Caco-2 (cell line): Measurements from ENCODE around the gene OR7C1. TPM values are rescaled to one million over a fixed set of nuclear protein-coding genes. Genes with fewer than 3 reads are reported as not detected.

Experiments
- BruUV-seq: library from RNA; stranded (reverse); fragments of 400-500 nt; replicated peaks from 2 replicates; lab custom pipeline; 2021; lab: Mats Ljungman, UMichigan
- CTCF ChIA-PET: fragments of 300-600 bp; sonication (Branson Sonifier 250); formaldehyde crosslinking; loops from one replicate; lab custom pipeline; 2022; ENCODE audit warnings: antibody characterized with exemption; lab: Charles Lee
- POLR2A ChIA-PET: fragments of 300-600 bp; sonication (Branson Sonifier 250); formaldehyde crosslinking; loops from one replicate; lab custom pipeline; 2022; ENCODE audit warnings: antibody characterized with exemption; lab: Charles Lee
- DNase-seq, 2 experiments: peaks; one replicate each; pipeline versions ENCODE4 v3.0.0 to v3.0.0-alpha.2; 2020 to 2022
- H3K27me3 ChIP-seq: replicated peaks from 2 replicates; pipeline ENCODE4 v1.6.0; 2011; ENCODE audit warnings: low read length; ENCODE audit not compliant: control insufficient read depth, insufficient read depth
- H3K36me3 ChIP-seq: 2 replicates; pipeline ENCODE4 v1.5.1; 2011; ENCODE audit warnings: low read length; ENCODE audit not compliant: control insufficient read depth, insufficient read depth
- H3K4me1 ChIP-seq: fragments of 250-450 bp; sonication (Bioruptor Pico); 2 replicates; pipeline ENCODE4 v1.5.1; 2020; ENCODE audit warnings: mild to moderate bottlenecking
- H3K4me3 ChIP-seq: 2 replicates; pipeline ENCODE4 v1.5.1; 2011; ENCODE audit warnings: low read depth, mild to moderate bottlenecking, control low read depth, low read length
- H3K9me3 ChIP-seq: fragments of 250-450 bp; sonication (Bioruptor Pico); 2 replicates; pipeline ENCODE4 v1.5.1; 2020; ENCODE audit warnings: mild to moderate bottlenecking, moderate library complexity
- H3K27ac Mint-ChIP-seq: one replicate; pipeline ENCODE4 v1.8.0; 2022; ENCODE audit warnings: mixed read lengths; ENCODE audit not compliant: unreplicated experiment
- H3K27me3 Mint-ChIP-seq: one replicate; pipeline ENCODE4 v1.8.0; 2022; ENCODE audit warnings: mixed read lengths; ENCODE audit not compliant: insufficient read depth, unreplicated experiment
- H3K36me3 Mint-ChIP-seq: one replicate; pipeline ENCODE4 v1.8.0; 2022; ENCODE audit warnings: mild to moderate bottlenecking, mixed read lengths; ENCODE audit not compliant: insufficient read depth, unreplicated experiment
- H3K4me1 Mint-ChIP-seq: one replicate; pipeline ENCODE4 v1.8.0; 2022; ENCODE audit warnings: low read depth, mixed read lengths; ENCODE audit not compliant: unreplicated experiment
- H3K4me3 Mint-ChIP-seq: one replicate; pipeline ENCODE4 v1.8.0; 2022; ENCODE audit warnings: mild to moderate bottlenecking, moderate library complexity, mixed read lengths; ENCODE audit not compliant: unreplicated experiment
- H3K9me3 Mint-ChIP-seq: one replicate; pipeline ENCODE4 v1.8.0; 2022; ENCODE audit warnings: mixed read lengths; ENCODE audit not compliant: unreplicated experiment
- CTCF ChIP-seq, 2 experiments: fragments of 200-600 bp in 1 of 2; IDR thresholded peaks; 1 replicate in 1 of 2; 2 replicates in 1 of 2; pipeline versions ENCODE4 v1.5.1 to v1.8.0; 2011 to 2022; ENCODE audit warnings: antibody characterized with exemption in 1 of 2, control low read depth in 1 of 2, inconsistent platforms in 1 of 2, low read depth in 1 of 2, low read length in 1 of 2, mild to moderate bottlenecking in 1 of 2, moderate library complexity in 1 of 2; ENCODE audit not compliant: insufficient read depth in 1 of 2, severe bottlenecking in 1 of 2, unreplicated experiment in 1 of 2
- intact Hi-C: fragments of 100-400 bp; cut with micrococcal nuclease; formaldehyde crosslinking; loops from one replicate; pipeline ENCODE4 v1.10.0; 2022; ENCODE audit not compliant: unreplicated experiment
- total RNA-seq: library from RNA; stranded (reverse); gene quantifications from 2 replicates; pipeline ENCODE4 v1.2.3, GENCODE V29; 2022

The OR7C1 gene
- total RNA-seq, 1 experiment from 2014 or later, result not detected

GRCh38 chr19:14817052-14817451 lies 17.9 kb downstream of the OR7C1 start:
- no peak overlapping the region for H3K27ac Mint-ChIP-seq
- no TSS peak for BruUV-seq
- H3K4me1 Mint-ChIP-seq, result no peaks in the 10 kb centered on the region
- Histone ChIP-seq H3K36me3 (no peaks in the 10 kb centered on the region), H3K9me3 (no peaks in the 10 kb centered on the region), H3K27me3 (no peaks in the 10 kb centered on the region), H3K4me3 (no peak overlapping the region), H3K4me1 (no peaks in the 10 kb centered on the region)
- no peaks in the 10 kb centered on the region for H3K9me3 Mint-ChIP-seq
- ChIA-PET CTCF (no interaction called here), POLR2A (no interaction called here)
- intact Hi-C loops, result no loop called here
- no peaks in the 10 kb centered on the region for H3K36me3 Mint-ChIP-seq
- no peak overlapping the region for H3K4me3 Mint-ChIP-seq
- peaks cover 13% of the 10 kb centered on the region for H3K27me3 Mint-ChIP-seq
- no peak for DNase-seq
- no peak for TF ChIP-seq CTCF (IDR thresholded peaks at IDR 0.05; ENCODE audit: insufficient read depth in 1 of 2, low read depth in 1 of 2, low read length in 1 of 2, severe bottlenecking in 1 of 2, unreplicated experiment in 1 of 2)

- H3K4me3 Mint-ChIP-seq, result no peak overlapping the region
- intact Hi-C loops, result no loop called here
- Histone ChIP-seq H3K4me1 (no peaks in the 10 kb centered on the region), H3K36me3 (no peaks in the 10 kb centered on the region), H3K27me3 (no peaks in the 10 kb centered on the region), H3K9me3 (no peaks in the 10 kb centered on the region), H3K4me3 (no peak overlapping the region)
- no peaks in the 10 kb centered on the region for H3K9me3 Mint-ChIP-seq
- no peaks in the 10 kb centered on the region for H3K36me3 Mint-ChIP-seq
- H3K27ac Mint-ChIP-seq, result no peak overlapping the region
- no peak for TF ChIP-seq CTCF (IDR thresholded peaks at IDR 0.05; ENCODE audit: insufficient read depth in 1 of 2, low read depth in 1 of 2, low read length in 1 of 2, severe bottlenecking in 1 of 2, unreplicated experiment in 1 of 2)
- ChIA-PET CTCF (no interaction called here), POLR2A (no interaction called here)
- DNase-seq, result no peak
- no TSS peak for BruUV-seq
- H3K27me3 Mint-ChIP-seq, result peaks cover 13% of the 10 kb centered on the region
- H3K4me1 Mint-ChIP-seq, result no peaks in the 10 kb centered on the region
Measured at GRCh38 chr19:14814982-14815652, 19.9 kb downstream of the OR7C1 start.

- ChIA-PET CTCF (no interaction called here), POLR2A (no interaction called here)
- Mint-ChIP-seq H3K27me3 (peaks cover 5% of the 10 kb centered on the region), H3K36me3 (no peaks in the 10 kb centered on the region), H3K4me1 (no peaks in the 10 kb centered on the region), H3K9me3 (no peaks in the 10 kb centered on the region), H3K27ac (no peak overlapping the region), H3K4me3 (no peak overlapping the region)
- BruUV-seq, result no TSS peak
- Histone ChIP-seq H3K4me3 (no peak overlapping the region), H3K27me3 (no peaks in the 10 kb centered on the region; the same call in 1 of the 2 replicates), H3K36me3 (no peaks in the 10 kb centered on the region), H3K9me3 (no peaks in the 10 kb centered on the region), H3K4me1 (no peaks in the 10 kb centered on the region)
- TF ChIP-seq CTCF (IDR thresholded peaks at IDR 0.05; ENCODE audit: insufficient read depth in 1 of 2, low read depth in 1 of 2, low read length in 1 of 2, severe bottlenecking in 1 of 2, unreplicated experiment in 1 of 2), result no peak
- intact Hi-C loops, result no loop called here
- DNase-seq, result no peak
Measured at GRCh38 chr19:14809272-14810057, 25.5 kb downstream of the OR7C1 start.
